Panc1 (cell line): ENCODE data around the gene MLST8. TPM values are rescaled to one million over a fixed set of nuclear protein-coding genes. Genes with fewer than 3 reads are reported as not detected.

ENCODE experiments used
- ATAC-seq: fragments of 200-7000 bp; cut with Tn5 transposase; 2 replicates; pipeline ENCODE4 v1.9.1; 2020; ENCODE audit warnings: mild to moderate bottlenecking, moderate library complexity
- BruUV-seq: library from RNA; stranded (reverse); fragments of 400-500 nt; replicated peaks from 2 replicates; lab custom pipeline; 2021; lab: Mats Ljungman, UMichigan
- CTCF ChIA-PET: fragments of 300-600 bp; sonication (Branson Sonifier 250); formaldehyde crosslinking; loops from one replicate; lab custom pipeline; 2022; ENCODE audit warnings: antibody characterized with exemption; lab: Charles Lee
- POLR2A ChIA-PET: fragments of 300-600 bp; sonication (Branson Sonifier 250); formaldehyde crosslinking; loops from one replicate; lab custom pipeline; 2022; ENCODE audit warnings: antibody characterized with exemption; lab: Charles Lee
- DNase-seq: peaks from one replicate; pipeline ENCODE4 v3.0.0-alpha.2; 2010; ENCODE audit warnings: low read depth, low spot score
- H3K27ac ChIP-seq: 2 replicates; pipeline ENCODE4 v1.5.1; 2011; ENCODE audit warnings: mild to moderate bottlenecking, low read length, inconsistent platforms
- H3K27me3 ChIP-seq: fragments of 200-500 bp; sonication (Bioruptor generic); 2 replicates; pipeline ENCODE4 v1.6.0; 2014; ENCODE audit warnings: low read length, inconsistent platforms; ENCODE audit not compliant: control insufficient read depth, insufficient read depth
- H3K36me3 ChIP-seq: fragments of 200-500 bp; sonication (Bioruptor generic); 2 replicates; pipeline ENCODE4 v1.5.1; 2014; ENCODE audit warnings: inconsistent platforms, mild to moderate bottlenecking, low read length, moderate library complexity; ENCODE audit not compliant: control insufficient read depth, insufficient read depth
- H3K4me1 ChIP-seq: 2 replicates; pipeline ENCODE4 v1.5.1; 2011; ENCODE audit warnings: inconsistent platforms, mild to moderate bottlenecking, low read length, moderate library complexity; ENCODE audit not compliant: control insufficient read depth, insufficient read depth
- H3K4me3 ChIP-seq, 2 experiments: 2 replicates each; pipeline ENCODE4 v1.5.1; 2011 to 2012; ENCODE audit warnings: low read depth in 2 of 2, low read length in 2 of 2, mild to moderate bottlenecking in 2 of 2, inconsistent platforms in 1 of 2, moderate library complexity in 1 of 2
- H3K9me3 ChIP-seq: fragments of 200-500 bp; sonication (Bioruptor generic); 2 replicates; pipeline ENCODE4 v1.5.1; 2014; ENCODE audit warnings: low read depth, mild to moderate bottlenecking, inconsistent platforms, low read length, moderate library complexity; ENCODE audit not compliant: control insufficient read depth, insufficient read depth
- POLR2AphosphoS5 ChIP-seq: IDR thresholded peaks from 2 replicates; pipeline ENCODE4 v1.6.1; 2012; ENCODE audit warnings: mild to moderate bottlenecking, low read depth, low read length, moderate library complexity
- REST ChIP-seq, 2 experiments: IDR thresholded peaks; 2 replicates each; pipeline ENCODE4 v1.6.1; 2011 to 2012; ENCODE audit warnings: low read depth in 2 of 2, control low read depth in 1 of 2, low read length in 1 of 2, mild to moderate bottlenecking in 1 of 2, moderate library complexity in 1 of 2; ENCODE audit not compliant: insufficient read depth in 1 of 2
- SIN3A ChIP-seq: IDR thresholded peaks from 2 replicates; pipeline ENCODE4 v1.6.1; 2012; ENCODE audit warnings: low read depth, mild to moderate bottlenecking, low read length, moderate library complexity, borderline replicate concordance; ENCODE audit not compliant: insufficient read depth
- TCF7L2 ChIP-seq: IDR thresholded peaks from 2 replicates; pipeline ENCODE4 v1.6.1; 2011; ENCODE audit warnings: mild to moderate bottlenecking, low read depth, low read length, inconsistent platforms
- in situ Hi-C: cut with HindIII; loops from 2 replicates; pipeline ENCODE4 v1.10.0; 2016; ENCODE audit warnings: low sequenced_read_pairs, low pct_unique_long_range_greater_than_20kb
- intact Hi-C: fragments of 100-400 bp; cut with micrococcal nuclease; formaldehyde crosslinking; loops from one replicate; pipeline ENCODE4 v1.10.0; 2022; ENCODE audit not compliant: unreplicated experiment
- total RNA-seq: library from RNA; stranded (reverse); gene quantifications from one replicate; pipeline ENCODE4 v1.2.1, GENCODE V29; 2021; ENCODE audit not compliant: unreplicated experiment
- TF ChIP-seq, protein P1 (sequence below): fragments of 450-650 bp; IDR thresholded peaks from 2 replicates; pipeline ENCODE4 v1.5.1; 2017; ENCODE audit warnings: mild to moderate bottlenecking

The MLST8 gene
- total RNA-seq, 1 experiment from 2014 or later, result 91.1 TPM

- ChIA-PET POLR2A (interaction anchor here (0.5 kb wide), 1 partner anchor 769 kb away, joined by 10 read pairs; no protein-coding TSS in a partner anchor), CTCF (no interaction called here)
- intact Hi-C loops, result no loop called here
- BruUV-seq, result no TSS peak
- H3K36me3 ChIP-seq, result no peaks in the 10 kb centered on the region; the same call in 1 of the 2 replicates
- peaks cover 37% of the 10 kb centered on the region for H3K4me1 ChIP-seq
- in situ Hi-C loops, result no loop called here
- H3K27ac ChIP-seq, result no peak overlapping the region
- no peak for ATAC-seq
- H3K4me3 ChIP-seq, result no peak overlapping the region
- no peak for TF ChIP-seq TCF7L2
- no peak for TF ChIP-seq POLR2AphosphoS5
- TF ChIP-seq, protein P1, sequence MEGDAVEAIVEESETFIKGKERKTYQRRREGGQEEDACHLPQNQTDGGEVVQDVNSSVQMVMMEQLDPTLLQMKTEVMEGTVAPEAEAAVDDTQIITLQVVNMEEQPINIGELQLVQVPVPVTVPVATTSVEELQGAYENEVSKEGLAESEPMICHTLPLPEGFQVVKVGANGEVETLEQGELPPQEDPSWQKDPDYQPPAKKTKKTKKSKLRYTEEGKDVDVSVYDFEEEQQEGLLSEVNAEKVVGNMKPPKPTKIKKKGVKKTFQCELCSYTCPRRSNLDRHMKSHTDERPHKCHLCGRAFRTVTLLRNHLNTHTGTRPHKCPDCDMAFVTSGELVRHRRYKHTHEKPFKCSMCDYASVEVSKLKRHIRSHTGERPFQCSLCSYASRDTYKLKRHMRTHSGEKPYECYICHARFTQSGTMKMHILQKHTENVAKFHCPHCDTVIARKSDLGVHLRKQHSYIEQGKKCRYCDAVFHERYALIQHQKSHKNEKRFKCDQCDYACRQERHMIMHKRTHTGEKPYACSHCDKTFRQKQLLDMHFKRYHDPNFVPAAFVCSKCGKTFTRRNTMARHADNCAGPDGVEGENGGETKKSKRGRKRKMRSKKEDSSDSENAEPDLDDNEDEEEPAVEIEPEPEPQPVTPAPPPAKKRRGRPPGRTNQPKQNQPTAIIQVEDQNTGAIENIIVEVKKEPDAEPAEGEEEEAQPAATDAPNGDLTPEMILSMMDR, result no peak
- TF ChIP-seq REST (IDR thresholded peaks at IDR 0.05; ENCODE audit: insufficient read depth in 1 of 2, low read depth in 2 of 2, low read length in 1 of 2), result no peak
- no peak for TF ChIP-seq SIN3A
- no peaks in the 10 kb centered on the region for H3K27me3 ChIP-seq
- no peak for DNase-seq
- no peaks in the 10 kb centered on the region for H3K9me3 ChIP-seq
Observed at GRCh38 chr16:2208308-2208707, 3.1 kb downstream of the MLST8 start.

- in situ Hi-C loops (no loop called here), intact Hi-C loops (no loop called here)
- ChIA-PET POLR2A (no interaction called here), CTCF (no interaction called here)
- TF ChIP-seq, protein P1, result no peak
- TF ChIP-seq SIN3A (no peak), TCF7L2 (no peak), REST (IDR thresholded peaks at IDR 0.05; ENCODE audit: insufficient read depth in 1 of 2, low read depth in 2 of 2, low read length in 1 of 2) (no peak), POLR2AphosphoS5 (no peak)
- H3K27ac ChIP-seq, result no peak overlapping the region
- H3K36me3 ChIP-seq, result peaks cover 3% of the 10 kb centered on the region; the same call in 1 of the 2 replicates
- BruUV-seq, result no TSS peak
- no peak for ATAC-seq
- H3K4me3 ChIP-seq, result no peak overlapping the region
- no peak for DNase-seq
- H3K27me3 ChIP-seq, result no peaks in the 10 kb centered on the region
- no peaks in the 10 kb centered on the region for H3K9me3 ChIP-seq
- peaks cover 37% of the 10 kb centered on the region for H3K4me1 ChIP-seq
Observed at GRCh38 chr16:2208772-2209171, 3.5 kb downstream of the MLST8 start.
